Upper lobe of right lung (tissue), 1 donor: Measurements from ENCODE around the gene FHIP1A. TPM values are rescaled to one million over a fixed set of nuclear protein-coding genes. Genes with fewer than 3 reads are reported as not detected.
"Not testable (repeated sequence)": the region's sequence is repeated elsewhere in the genome, so short reads cannot be mapped to it uniquely, and the experiment has no call there.

Experiments used
- ATAC-seq: fragments of 200-7000 bp; cut with Tn5 transposase; one replicate; pipeline ENCODE4 v1.9.1; 2020; ENCODE audit warnings: mild to moderate bottlenecking, moderate library complexity
- DNase-seq: peaks from one replicate; pipeline ENCODE4 v3.0.0-alpha.2; 2020
- H3K27ac ChIP-seq: fragments of 200-600 bp; one replicate; pipeline ENCODE4 v1.8.0; 2022
- H3K27me3 ChIP-seq: fragments of 200-600 bp; one replicate; pipeline ENCODE4 v1.8.0; 2022; ENCODE audit warnings: mild to moderate bottlenecking
- H3K36me3 ChIP-seq: fragments of 200-600 bp; one replicate; pipeline ENCODE4 v1.8.0; 2022
- H3K4me1 ChIP-seq: fragments of 200-600 bp; one replicate; pipeline ENCODE4 v1.8.0; 2022
- H3K4me3 ChIP-seq: fragments of 200-600 bp; one replicate; pipeline ENCODE4 v1.8.0; 2022; ENCODE audit warnings: mild to moderate bottlenecking
- H3K9me3 ChIP-seq: fragments of 200-600 bp; one replicate; pipeline ENCODE4 v1.8.0; 2022
- CTCF ChIP-seq: fragments of 200-600 bp; IDR thresholded peaks from one replicate; pipeline ENCODE4 v1.8.0; 2022; ENCODE audit warnings: antibody characterized with exemption
- intact Hi-C: fragments of 100-400 bp; cut with DNase I; formaldehyde crosslinking; loops from one replicate; pipeline ENCODE4 v1.11.0; 2022
- total RNA-seq: library from RNA; stranded (reverse); fragmentation: NEBNext Ultra II Directional; extraction: Animal tissue kit (Norgen Biotek cat#: 25700); gene quantifications from one replicate; pipeline ENCODE4 v1.2.1, GENCODE V29; 2021
- donor health status: DM: no; HTN: yes; CAD: no; lungs with severe emphysema.

The FHIP1A gene
- total RNA-seq, 1 donor from 2014 or later, result 18.4 TPM

GRCh38 chr4:151376540-151376939, 32.4 kb upstream of the FHIP1A start:
- intact Hi-C loops, result no loop called here
- ATAC-seq, result no peak
- no peaks in the 10 kb centered on the region for H3K4me1 ChIP-seq
- H3K27ac ChIP-seq, result no peak overlapping the region
- TF ChIP-seq CTCF, result no peak
- no peak for DNase-seq
- no peaks in the 10 kb centered on the region for H3K27me3 ChIP-seq
- no peaks in the 10 kb centered on the region for H3K36me3 ChIP-seq
- no peak overlapping the region for H3K4me3 ChIP-seq
- no peaks in the 10 kb centered on the region for H3K9me3 ChIP-seq

DNA sequence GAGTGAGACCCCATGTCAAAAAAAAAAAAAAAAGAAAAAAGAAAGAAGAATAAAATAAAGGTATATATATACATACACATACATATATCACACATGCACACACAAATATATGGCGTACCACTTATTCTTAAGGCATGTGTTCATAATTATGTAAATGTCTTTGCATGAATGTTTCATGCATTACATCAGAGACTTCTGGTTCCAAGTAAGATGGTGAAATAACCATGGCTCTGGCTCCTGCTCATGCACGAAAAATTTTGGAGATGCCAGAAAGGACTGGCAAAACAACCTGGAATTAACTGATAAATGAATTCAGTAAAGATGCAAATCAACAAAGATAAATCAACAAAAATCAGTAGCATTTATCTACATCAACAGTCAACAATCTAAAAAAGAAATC, 19.7 kb upstream of the FHIP1A start:
- DNase-seq (no peak), ATAC-seq (no peak)
- no peak overlapping the region for H3K4me3 ChIP-seq
- H3K36me3 ChIP-seq, result no peaks in the 10 kb centered on the region
- no peaks in the 10 kb centered on the region for H3K9me3 ChIP-seq
- intact Hi-C loops, result no loop called here
- no peak for TF ChIP-seq CTCF
- no peak overlapping the region for H3K27ac ChIP-seq
- H3K4me1 ChIP-seq, result no peaks in the 10 kb centered on the region
- H3K27me3 ChIP-seq, result no peaks in the 10 kb centered on the region

DNA sequence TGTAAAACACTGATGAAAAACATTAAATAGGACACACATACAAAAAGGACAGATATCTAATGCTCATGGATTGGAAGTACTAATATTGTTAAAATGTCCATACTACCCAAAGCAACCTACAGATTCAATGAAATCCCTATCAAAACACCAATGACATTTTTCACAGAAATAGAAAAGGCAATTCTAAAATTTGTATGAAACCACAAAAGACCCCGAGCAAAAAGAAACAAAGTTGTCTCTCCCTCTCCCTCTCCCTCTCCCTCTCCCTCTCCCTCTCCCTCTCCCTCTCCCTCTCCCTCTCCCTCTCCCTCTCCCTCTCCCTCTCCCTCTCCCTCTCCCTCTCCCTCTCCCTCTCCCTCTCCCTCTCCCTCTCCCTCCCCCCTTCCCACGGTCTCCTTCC, 19.2 kb upstream of the FHIP1A start:
- H3K36me3 ChIP-seq, H3K27me3 ChIP-seq, ATAC-seq, H3K4me1 ChIP-seq, DNase-seq, H3K9me3 ChIP-seq, intact Hi-C loops, H3K4me3 ChIP-seq, H3K27ac ChIP-seq: not testable (repeated sequence)

DNA sequence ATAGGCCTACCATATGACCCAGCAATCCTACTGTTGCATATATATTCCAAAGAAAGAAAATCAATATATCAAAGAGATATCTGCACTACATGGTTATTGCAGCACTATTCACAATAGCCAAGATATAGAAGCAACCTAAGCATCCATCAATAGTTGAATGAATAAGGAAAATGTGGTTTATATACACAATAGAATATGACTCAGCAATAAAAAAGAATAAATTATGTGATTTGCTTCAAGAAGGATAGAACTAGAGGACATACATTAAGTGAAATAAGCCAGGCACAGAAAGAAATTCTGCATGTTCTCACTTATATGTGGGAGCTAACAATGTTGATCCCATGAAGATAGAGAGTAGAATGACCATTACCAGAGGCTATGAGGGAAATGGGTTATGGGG, 13.1 kb upstream of the FHIP1A start:
- no peak overlapping the region for H3K27ac ChIP-seq
- TF ChIP-seq CTCF, result no peak
- no peak for ATAC-seq
- H3K4me3 ChIP-seq, result no peak overlapping the region
- intact Hi-C loops, result no loop called here
- no peaks in the 10 kb centered on the region for H3K9me3 ChIP-seq
- H3K36me3 ChIP-seq, result no peaks in the 10 kb centered on the region
- H3K27me3 ChIP-seq, result no peaks in the 10 kb centered on the region
- no peak for DNase-seq
- no peaks in the 10 kb centered on the region for H3K4me1 ChIP-seq

DNA sequence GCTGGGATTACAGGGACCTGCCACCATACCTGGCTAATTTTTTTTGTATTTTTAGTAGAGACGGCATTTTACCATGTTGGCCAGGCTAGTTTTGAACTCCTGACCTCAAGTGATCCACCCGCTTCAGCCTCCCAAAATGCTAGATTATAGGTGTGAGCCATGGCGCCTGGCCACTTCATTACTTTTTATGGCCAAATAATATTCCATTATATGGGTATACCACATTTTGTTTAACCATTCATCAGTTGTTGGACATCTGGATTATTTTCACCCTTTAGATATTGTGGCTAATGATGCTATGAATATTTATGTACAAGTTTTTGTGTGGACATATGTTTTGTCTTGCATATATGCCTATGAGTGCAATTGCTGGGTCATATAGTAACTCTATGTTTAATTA, 8.6 kb upstream of the FHIP1A start:
- TF ChIP-seq CTCF, result no peak
- Histone ChIP-seq H3K4me1 (no peaks in the 10 kb centered on the region), H3K9me3 (no peaks in the 10 kb centered on the region), H3K27me3 (no peaks in the 10 kb centered on the region), H3K27ac (no peak overlapping the region), H3K4me3 (no peak overlapping the region), H3K36me3 (no peaks in the 10 kb centered on the region)
- ATAC-seq (no peak), DNase-seq (no peak)
- intact Hi-C loops, result no loop called here

- Histone ChIP-seq H3K27ac (no peak overlapping the region), H3K4me1 (no peaks in the 10 kb centered on the region), H3K4me3 (no peak overlapping the region), H3K9me3 (no peaks in the 10 kb centered on the region), H3K36me3 (no peaks in the 10 kb centered on the region), H3K27me3 (no peaks in the 10 kb centered on the region)
- no peak for TF ChIP-seq CTCF
- ATAC-seq (no peak), DNase-seq (no peak)
- intact Hi-C loops, result no loop called here
These were observed 7.2 kb upstream of the FHIP1A start for GRCh38 chr4:151401739-151402138.
